AG20443 (cell line): ENCODE results near the gene ECE1.

Source experiments
- DNase-seq: peaks from one replicate; pipeline ENCODE4 v3.0.0; 2012; ENCODE audit warnings: low spot score, mixed read lengths

The ECE1 gene

GRCh38 chr1:21325231-21325718, 35.0 kb upstream of the ECE1 start:
- DNase-seq = no peak

- DNase-seq = peak; percentile 85
These were observed 34.3 kb upstream of the ECE1 start for GRCh38 chr1:21324368-21325141.

DNA sequence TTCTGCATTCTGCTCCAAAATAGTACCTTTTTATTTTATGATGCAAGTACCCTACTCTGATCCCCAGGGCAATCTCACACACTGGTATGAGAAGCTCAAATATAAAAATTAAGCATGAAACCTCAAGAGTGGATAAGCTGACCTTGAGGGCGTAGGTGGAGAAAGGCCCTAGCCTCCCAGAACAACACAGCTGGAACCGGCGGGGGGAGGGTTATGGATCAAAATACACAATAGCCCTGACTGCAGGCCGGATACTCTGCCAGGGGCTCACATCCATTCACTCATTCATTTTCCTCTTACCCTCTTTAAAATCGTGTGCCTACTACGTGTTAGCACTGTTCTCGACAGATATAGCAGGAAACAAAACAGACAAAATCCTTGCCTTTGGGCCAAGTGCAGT, 32.8 kb upstream of the ECE1 start:
- no peak for DNase-seq

DNA sequence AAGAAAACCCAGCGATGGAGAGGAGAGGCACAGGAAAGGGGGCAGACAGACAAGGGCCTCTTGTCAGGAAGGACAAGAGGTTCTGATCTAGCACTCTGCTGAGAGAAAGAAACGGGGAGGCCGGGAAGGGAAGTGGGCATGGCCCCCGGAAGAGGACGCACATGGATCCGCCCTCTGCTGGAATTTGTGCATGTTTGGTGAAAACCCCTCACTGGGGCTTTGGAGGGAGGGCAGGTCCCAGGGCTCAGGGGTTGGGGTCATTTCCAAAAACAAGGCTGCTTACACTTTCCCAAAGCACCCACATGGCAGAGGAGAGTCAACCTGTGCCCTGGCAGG, 32.4 kb upstream of the ECE1 start:
- no peak for DNase-seq

DNA sequence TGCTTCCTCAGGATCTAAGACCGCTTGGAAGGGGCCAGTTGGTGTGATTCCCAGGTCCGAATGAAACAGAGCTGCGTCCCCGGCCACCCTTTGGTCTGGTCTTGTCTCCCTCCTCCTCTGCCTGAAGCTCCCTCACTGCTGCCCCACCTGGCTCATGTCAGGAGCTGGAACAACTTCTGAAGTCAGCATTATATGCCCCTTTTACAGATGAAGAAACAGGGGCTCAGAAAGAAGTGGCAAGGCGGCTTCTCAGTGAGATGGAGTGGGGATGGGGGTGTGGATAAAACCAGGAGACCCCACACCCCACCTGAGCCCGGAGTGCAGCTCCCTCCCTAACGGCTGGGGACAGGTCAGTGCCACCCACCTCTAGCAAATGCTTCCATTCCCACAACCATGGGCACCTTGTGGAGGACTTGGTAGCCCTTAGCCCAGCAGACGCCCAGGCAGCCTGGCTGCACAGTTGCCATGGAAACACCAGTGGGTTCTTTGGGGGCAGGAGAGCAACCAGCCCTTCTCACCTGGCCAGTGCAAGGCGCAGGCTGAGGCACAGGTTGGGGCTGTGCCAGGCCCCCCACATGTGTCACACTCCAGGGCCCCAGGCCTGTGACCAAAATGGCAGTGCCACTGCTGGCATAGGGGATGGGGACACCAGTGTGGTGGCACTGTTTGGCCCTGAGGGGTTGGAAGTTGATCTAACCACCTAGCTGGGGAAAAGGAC, 31.9 kb upstream of the ECE1 start:
- no peak for DNase-seq

DNA sequence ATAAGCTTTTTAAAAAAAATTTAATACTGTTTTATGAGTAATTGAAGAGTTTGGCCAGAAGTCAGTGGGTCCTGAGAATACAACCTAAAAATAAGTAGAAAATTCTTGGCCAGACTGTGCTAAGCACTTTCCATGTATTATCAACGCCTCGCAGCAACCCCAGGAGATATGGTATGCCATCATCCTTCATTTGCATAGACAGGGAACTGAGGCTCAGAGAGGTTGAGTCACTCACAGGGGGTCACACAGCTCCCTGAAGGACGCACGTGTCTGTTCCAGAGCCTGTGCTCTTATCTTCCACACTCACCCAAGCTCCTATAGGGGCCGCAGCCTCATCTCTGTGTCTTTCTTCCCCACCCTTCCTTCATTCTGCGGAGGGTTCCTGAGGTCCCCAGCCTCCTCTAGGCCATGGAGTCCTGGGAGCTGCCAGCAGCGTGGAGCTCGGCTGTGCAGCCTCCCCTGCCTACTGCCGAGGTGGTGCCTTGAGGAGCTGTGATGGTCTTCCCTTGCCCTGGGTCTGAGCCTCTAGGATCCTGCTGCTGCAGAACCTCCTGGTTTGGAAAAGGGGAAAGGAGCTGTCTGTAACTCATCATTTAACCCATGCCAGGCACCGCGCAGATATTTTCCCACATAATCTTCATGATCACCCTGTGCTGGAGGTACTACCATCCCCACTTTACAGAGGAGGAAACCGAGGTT, 30.3 kb upstream of the ECE1 start:
- no peak for DNase-seq

DNA sequence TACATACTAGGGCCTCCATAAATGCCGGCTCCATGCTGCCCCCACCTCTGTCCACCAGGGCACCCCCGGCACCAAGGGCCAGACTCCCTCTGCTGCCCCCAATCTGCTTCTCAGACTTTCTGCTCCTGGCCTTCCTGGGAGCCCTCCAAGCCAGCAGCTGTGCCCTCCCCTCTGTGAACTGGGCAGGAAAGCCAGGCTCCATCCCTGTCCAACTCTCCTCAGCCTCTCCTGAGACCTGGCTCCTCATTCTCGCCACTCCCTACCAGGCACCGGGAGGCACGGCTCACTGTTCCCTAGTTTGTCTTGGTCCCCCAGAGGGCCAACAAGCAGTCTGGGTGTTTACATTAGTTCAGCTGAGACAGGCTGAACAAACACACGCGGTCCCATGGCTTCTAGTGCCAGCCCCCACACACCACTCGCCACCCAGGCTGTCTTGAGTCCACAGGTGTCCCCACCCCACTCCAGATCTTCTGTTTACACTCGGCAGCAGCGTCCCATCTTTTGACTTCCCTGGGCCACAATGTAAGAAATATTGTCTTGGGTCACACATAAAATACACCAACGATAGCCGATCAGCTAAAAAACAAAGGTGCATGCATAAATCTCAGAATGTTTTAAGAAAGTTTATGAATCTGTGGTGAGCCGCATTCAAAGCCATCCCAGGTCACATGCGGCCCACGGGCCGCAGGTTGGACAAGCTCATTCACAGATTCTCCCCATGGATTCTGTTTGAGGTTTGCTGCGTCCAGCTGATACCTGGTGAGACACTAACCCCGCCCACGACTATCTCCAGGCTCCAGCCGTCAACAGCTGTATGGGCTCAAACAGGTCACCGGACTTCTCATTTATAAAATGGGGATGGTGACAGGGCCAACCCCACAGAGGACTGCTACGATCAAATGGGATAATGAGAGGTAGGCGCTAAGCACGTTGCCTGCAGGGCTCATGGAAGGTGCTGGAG, 29.5 kb upstream of the ECE1 start:
- DNase-seq = no peak

GRCh38 chr1:21318714-21319159, 28.5 kb upstream of the ECE1 start:
- DNase-seq = peak; percentile 75

GRCh38 chr1:21318057-21318713, 27.9 kb upstream of the ECE1 start:
- no peak for DNase-seq

DNA sequence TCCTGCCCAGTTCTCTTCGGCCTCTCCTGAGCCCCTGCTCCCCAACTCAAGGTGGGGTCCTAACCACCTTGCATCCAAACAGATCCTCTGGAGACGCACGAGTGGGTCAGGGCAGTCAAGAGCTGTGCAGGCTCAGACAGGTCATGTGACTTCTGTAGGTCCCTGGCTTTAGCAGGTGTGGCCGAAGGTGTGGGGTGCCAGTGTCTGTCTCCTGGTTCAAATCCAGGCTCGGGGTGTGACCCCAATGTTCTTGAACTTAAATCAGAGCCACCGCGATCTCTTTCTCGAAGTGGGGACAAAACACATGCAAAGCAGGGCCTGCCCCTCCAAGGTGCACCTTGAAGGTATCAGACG, 27.4 kb upstream of the ECE1 start:
- no peak for DNase-seq

- DNase-seq = peak; percentile 90
These were observed 26.9 kb upstream of the ECE1 start for GRCh38 chr1:21317035-21317689.

- no peak for DNase-seq
These were observed 24.6 kb upstream of the ECE1 start for GRCh38 chr1:21314743-21315396.

GRCh38 chr1:21313886-21314721, 23.8 kb upstream of the ECE1 start:
- peak; percentile 61 for DNase-seq

DNA sequence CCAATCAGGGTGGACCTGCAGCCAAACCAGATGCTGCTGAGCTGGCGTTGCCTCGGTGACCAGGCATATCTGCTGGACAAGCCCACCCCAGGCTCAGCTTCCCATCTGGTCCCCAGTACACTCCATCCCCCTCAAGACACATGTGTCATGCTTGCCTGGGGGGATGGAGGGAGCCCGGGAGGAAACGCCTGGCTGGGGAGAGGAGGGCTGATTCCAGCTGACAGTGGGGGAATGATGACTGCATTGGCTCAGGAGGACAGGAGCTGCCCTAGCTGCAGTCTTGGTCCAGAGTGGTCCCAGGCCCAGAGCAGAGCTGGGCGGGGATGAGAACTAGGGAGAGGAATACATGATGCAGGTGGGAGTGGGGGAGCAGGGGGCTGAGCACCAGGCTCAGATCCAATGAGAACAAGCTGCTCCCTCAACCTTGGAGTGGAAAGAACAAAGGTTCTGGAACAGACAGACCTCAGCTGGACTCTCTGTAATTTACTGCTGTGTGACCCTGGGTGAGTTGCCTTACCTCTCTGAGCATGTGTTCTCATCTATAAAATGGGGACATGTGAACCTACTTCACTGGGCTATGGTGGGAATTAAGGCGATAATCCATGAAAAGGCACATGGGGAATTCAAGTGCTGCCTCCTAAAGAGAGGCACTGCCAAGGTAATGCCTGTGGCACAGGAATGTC, 23.1 kb upstream of the ECE1 start:
- DNase-seq = peak; percentile 82

- no peak for DNase-seq
These were observed 22.2 kb upstream of the ECE1 start for GRCh38 chr1:21312407-21312992.

DNA sequence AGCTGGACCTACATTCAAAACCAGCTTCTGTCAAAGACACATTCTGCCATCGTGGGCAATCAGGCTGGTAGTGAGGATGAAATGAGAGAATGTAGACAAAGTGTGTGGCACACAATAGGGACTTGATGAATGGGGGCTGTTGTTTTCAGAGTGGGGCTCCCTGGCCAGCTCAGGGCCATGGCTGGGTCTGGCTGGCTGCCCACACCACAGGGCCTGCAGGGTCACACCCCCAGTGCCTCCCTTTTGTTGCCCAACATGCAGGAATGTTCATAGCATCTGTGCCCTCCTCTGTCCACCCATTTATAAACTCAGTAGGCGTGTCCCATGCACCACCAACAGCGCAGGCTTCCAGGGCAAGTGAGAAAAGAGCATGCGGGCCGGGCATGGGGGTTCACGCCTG, 20.8 kb upstream of the ECE1 start:
- DNase-seq = peak; percentile 28

DNA sequence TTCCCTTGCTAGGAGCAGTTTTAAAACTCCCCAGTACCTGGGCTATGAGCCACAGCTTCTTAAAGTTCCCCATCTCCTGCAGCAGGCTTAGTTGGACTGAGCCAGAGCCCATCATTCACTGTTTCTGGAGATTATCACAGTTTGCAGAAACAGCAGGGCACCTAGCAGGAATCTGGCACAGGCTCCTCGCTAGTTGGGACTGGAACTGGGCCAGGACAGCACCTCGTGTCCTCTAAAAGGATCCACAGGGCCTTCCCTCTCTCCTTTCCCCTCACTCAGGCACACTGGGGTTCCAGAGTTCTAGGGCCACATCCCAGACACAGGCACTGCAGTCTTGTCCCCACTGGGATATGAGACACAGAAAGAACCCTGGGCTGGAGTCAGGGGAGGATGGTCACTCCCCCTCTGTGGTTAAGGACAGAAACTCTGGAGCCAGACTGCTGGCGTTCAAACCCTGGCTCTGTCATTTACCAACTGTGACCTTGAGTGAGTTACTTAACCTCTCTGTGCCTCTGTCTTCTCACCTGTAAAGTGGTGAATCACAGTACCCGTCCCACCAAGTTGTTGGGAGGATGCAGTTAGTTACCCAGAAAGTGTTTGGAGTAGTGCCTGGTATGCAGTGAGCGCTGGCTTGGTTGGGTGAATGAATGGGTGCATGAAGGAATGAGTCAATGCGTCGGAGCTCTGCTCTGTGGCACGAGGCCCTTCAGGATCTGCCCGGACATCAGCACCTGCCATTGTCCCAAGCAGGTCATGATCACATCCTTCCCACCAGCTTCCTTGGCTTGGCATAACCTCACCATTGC, 18.8 kb upstream of the ECE1 start:
- DNase-seq = no peak
